HG02763 (cell line): ENCODE results near the gene RYR2.
"Not testable (repeated sequence)": the region's sequence is repeated elsewhere in the genome, so short reads cannot be mapped to it uniquely, and the experiment has no call there.

ENCODE experiments used
- ATAC-seq: cut with Tn5 transposase; IDR thresholded peaks from one replicate; pipeline ENCODE4 v1.9.1; 2021; ENCODE audit warnings: mild to moderate bottlenecking, moderate library complexity; ENCODE audit not compliant: unreplicated experiment

RYR2 gene

DNA sequence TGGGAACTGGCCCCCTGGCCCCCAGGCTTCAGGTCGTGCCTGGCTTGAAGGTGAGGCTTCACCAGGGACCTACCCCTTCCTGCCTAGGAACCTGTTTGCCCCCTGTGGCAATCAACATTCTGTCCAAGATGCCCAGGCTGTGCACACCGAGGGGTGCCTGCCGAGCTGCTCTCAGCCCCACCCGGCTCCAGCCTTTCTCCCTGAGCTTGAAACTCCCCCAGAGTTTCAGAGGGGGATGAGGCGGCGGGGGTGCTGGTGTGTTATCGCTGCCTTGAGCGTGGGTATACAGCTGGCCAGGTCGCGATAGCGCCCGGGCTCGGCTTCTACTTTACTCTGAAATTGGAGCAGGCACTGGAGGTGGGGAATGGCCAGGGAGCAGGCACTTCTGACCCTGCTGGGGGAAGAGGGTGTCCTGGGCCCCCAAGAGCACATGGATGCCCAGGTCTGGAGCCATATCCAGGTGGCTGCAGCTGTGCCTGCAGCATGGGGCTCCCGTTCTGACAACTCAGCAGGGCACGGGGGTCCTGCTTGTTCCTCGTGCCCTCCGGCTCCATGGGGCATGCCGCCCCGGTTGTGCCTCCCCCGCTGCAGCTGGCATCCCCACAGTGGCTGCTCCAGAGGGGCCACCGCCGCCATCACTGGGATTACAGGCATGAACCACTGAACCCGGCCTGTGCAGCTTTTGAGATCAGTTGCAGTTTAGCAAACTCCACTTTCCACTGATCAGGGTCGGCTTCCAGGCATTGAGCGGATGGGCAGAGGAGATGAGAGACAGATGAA lies 29.8 kb downstream of the RYR2 start:
- no peak for ATAC-seq

DNA sequence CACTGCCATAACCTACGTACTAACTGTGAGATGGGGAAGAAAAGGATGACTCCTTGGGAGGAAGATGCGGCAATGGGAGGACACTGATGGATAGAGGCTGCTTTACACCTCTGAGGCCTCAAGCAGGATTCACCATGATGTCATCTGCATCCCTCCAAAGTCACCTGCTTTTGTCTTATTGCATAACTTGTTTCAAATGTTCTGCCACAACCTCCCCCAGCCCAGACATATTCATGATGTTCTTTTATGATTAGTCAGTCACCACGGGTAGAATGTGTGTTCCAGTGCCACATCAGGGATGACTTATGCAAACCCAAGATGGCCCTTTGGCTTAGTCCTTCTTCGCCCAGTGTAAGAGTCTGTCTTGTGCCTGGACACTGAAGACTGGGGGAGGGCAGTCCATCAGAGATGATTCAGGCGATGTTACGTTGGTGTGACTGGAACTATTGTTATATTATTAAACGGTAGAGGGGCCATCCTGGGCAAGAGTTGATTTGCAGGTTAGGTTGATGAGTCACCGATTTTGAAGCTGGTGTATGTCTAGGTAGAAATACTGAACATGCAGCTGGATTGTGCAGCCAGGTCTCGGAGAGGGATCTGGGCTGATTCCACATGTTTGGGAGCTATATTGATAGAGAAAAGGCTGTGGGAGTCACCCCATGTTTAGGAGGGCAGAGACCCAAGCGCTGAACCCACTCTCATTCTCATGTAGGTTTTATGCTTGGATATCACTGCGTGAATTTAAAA lies 32.6 kb downstream of the RYR2 start:
- ATAC-seq, result no peak

DNA sequence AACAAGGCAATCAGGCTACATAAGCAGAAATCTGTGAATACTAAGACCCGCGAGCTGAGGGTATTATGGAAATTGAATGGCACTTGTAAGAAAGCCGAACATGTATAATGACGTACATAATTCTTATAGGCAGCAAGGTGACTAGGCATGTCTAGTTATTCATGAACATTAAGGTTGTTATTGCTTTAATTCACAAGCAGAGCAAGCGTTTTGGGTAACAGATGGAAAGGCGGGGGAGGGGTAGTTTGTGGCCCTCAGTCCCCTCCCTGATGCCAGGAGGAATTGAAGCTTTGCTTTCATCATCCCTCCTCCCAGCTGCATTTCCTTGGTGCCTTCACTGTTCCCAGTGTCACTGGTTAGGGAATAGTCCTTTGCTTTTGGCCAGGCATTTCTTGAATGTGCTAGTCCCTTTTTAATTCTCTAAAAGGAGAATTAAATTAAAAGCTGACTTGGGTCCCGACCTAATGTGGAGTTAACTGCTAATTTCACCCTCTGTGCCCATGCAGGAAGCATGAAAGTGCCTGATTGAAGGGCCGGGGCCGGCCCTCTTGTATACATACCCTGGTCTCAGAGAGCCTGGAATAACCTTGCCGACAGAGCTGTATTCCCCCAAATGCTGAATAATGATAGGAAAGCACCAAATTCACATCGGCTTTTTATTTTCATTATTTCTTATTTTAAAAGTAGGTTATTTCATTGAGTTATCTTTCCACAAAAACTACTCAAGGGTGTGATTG lies 42.5 kb downstream of the RYR2 start:
- no peak for ATAC-seq

DNA sequence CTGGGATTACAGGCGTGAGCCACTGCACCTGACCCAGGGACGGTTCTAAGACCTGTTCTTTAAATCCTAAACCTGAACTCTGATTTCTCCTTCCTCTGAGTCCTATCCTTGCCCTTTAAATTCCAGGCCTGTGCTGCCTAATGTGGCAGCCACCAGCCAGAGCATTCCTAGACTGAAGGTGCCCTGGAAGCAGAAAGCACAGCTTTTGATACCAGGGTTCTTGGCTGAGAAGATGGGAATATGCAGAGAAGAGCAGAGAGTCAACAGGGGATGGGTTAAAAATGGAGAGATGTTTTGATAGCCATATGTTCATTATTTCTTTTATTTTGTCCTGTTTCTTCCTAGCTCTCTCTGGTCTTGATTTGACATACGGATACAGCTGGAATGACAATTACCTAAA lies 49.7 kb downstream of the RYR2 start:
- ATAC-seq, result no peak

DNA sequence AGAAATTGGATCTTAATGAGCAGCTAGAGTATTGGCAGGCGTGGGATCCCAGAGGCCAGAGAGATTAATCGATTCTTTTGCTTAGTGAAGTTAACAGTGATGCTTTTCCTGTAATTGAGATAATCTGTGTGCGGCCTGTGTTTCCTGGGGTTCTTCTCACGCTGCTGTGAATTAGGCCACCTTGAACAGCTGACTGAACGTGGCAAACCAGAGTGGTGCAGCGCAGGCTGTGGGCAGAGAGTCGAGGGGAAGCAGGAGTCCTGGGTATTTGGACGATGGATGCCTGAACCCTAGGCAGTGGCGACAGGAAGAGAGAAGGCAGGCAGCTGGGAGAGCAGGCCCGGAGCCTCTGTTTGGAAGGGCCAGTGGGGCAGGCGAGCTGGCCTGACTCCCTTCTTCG lies 51.7 kb downstream of the RYR2 start:
- ATAC-seq, result no peak

DNA sequence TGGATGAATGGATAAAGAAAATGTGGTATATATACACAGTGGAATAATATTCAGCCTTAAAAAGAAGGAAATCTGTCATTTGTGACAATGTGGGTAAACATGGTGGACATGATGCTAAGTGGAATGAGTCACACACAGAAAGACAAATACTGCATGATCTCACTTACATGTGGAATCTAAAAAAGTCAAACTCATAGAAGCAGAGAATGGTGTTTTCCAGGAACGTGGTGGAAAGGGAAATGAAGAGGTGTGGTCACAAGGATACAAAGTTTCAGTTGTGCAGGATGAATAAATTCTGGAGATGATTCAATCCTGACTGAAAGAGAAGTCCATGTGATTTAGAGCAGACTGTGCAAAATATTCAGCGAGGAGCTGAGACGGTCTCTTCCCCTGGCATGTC lies 56.6 kb downstream of the RYR2 start:
- no peak for ATAC-seq

DNA sequence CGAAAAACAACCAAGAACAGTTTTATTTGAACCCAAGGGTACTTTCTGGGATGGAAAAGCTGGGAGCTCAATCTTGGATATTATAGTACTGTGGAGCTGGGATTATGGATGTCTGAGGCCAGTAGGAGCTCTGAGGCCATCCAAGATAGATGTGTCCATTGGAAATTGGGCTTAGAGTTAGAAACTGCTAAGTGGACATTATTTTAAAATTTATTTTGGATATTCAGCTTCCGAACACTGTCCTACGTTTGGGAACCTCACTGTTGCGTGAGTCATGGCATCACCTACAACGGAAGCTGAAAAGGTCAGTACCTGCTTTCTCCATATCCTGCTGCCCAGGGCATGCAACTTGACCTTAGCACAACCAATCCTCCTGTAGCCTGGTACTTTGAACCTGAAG lies 61.0 kb downstream of the RYR2 start:
- ATAC-seq, result no peak

DNA sequence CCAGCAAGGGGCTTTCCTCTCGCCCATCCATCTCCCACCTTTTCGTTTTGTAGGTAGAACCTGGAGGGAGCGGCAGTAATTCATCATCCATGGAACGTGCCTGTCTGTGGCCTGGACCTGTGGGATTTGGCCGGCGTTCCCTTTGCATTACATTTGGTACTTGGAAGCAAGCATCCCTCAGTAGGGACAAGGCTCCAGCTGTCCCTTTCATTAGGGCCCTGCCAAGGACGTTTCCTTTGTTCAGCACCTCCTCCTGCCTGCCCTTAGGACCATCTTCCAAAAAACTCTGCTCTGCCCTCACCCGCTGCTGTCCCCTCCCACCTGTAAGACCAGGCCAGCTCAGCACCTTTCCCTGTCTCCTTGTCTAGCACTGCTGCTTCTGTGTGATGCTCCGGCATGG lies 62.1 kb downstream of the RYR2 start:
- ATAC-seq, result no peak

DNA sequence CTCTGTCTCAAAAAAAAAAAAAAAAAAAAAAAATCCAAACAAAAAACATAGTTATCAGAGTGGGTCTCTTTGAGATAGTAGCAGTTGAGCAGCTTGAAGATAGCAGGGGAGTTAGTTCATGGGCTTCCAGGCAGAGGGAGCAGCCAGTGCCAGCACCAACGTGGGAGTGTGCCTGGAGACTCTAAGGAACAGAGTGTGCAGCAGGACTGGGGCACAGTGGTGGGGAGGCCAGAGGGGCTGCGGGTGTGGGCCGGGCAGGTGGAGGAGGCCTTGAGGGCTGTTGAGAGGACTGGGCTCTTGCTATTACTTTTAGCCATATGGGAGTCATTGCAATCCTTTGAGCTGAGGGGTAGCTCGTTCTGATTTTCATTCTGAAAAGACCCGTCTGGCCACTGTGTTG lies 63.8 kb downstream of the RYR2 start:
- ATAC-seq, result no peak

DNA sequence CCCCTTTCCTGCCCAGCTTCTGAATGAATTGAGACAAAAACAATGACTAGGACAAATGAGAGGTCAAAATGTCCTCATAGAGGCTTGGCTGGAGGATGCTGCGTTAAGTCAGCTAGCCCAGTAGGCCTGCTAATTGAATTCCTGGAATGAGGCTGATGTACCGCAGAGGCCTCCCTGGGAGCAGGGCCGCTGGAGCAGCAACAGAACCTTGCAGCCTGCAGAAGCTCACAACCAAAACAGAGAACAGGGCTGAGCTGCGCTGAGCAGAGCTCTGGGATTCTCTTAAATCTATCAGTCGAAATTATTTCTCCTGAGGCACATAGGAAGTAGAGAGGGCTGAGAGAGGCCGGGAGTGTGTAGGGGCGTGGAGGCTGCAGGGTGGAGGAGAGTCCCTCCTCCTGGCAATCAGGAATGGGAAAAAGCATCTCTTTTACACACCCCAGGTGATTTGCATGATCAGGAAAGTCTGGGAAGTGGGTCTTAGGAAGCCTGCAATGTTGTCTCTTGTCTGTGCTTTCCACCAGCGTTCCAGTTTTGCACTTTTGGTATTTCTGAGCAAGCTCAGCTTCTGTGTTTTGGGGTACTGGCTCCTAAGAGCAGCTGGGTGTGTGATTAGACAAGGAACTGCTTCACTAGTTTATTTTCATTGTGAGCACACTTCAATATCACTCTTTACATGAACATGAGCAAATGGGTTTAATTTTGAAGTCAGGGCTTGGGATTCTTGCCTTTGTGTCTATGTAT lies 66.5 kb downstream of the RYR2 start:
- ATAC-seq, result no peak

DNA sequence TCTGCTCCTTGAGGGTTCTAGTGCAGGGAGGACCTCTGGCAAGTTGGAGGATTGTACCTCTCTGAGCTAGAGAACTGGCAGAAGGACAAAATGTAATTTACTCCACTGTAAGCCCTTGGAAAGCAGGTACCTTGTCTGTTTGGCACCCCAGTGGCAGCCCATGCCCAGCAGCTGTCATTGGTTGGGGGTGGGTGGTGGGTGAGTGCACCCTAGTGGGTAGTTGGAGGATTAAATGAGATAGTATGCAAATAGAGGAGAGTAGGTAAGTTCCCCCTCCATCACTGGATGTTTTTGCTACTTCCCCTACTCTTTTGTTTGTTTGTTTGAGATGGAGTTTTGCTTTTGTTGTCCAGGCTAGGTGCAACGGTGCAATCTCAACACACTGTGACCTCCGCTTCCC lies 69.8 kb downstream of the RYR2 start:
- no peak for ATAC-seq

DNA sequence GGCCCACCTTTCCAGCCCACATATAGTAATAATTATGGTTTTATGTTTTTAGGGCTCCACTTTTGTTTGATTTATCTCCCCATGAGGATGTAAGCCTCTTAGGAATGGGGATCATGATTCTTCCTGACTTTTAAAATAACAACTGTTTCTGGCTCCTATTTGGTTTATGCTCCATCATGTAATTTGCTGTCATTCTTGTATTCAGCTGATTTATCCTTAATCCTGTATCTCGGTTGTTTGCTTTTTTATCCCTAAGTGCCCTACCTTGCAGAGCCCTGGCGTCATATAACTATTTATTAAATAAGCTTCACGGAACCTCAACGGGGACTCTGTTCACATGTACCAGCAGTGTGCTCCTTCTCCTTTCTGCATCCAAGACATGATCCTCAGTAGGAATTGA lies 70.7 kb downstream of the RYR2 start:
- no peak for ATAC-seq

DNA sequence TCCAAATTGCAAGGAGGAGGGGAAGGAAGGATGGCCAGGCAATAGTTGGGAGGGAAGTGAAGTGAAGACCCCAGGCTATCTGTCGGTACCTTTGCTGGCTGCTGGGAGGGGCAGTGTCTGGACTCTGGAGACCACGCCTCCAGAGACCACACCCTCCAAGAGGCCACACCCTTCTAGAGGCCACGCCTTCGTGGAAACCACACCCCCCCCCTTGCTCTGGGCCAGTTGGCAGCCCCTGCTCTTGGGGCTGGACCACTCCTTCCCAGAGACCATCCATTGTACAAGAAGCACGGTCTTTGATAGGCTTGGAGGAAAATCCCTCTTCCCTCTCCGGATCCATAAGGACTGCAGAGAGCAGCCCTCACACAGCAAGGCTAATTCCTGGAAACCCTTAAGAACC lies 73.1 kb downstream of the RYR2 start:
- ATAC-seq, result no peak

DNA sequence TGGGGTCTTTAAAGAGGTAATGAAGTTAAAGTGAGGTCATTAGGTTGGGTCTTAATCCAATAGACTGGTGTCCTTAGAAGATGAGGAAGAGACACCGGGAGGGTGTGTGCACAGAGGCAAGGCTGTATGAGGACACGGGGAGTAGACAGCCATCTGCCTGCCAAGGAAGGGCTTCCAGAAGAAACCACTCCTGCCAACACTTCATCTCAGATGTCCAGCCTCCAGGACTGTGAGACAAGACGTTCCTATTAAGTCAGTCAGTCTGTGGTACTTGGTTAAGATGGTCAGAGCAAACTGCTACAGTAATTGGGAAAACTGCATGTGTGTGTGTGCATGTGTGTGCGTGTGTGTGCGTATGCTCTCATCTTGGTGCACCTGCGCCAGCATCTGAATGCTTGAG lies 77.1 kb downstream of the RYR2 start:
- ATAC-seq, result no peak

DNA sequence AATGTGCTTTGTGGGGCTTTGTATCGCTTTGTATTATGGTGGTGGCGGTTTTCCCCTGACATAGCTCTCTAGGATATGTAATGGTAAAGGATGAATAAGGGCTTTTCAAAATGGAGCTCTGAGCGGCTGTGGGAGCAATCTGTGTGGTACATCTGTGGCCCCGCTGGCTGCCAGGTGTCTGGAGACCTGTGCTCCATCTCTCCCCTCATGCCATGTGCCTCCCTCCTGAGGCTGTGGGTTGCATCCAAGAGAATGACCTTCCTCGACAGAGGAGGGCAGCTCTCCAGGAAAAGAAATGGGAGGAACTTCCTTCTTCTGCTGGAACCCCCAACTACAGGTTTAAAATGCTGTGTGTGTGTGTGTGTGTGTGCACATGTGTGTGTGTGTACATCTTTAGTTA lies 78.7 kb downstream of the RYR2 start:
- ATAC-seq, result no peak

DNA sequence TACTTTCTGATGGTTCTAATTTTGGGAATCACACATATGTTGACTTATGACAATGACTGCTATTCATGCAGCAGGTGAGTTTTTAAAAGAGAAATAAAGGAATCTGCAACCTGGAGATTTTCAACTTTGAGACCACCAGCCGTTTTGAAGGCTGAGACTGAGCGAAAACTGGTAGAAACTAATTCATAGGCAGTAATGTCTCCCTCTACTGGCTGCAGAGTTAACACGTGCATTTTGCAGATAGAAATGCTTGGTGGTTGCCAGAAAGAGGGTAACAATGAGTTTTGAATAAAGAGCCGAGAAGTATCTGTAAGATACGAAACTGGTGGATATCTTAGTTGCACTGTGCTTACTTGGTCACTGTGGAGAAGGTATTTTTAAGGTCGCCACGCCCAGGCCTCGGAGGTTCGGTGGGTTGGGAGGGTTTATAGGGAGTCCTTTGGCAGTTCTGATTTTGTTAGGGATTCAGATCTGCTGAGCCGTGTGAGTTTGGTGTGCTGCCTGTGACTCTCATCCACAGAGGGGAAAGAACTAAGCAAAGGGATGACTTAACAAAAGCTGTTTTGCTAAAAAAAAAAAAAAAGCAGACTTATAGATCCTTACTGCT lies 83.0 kb downstream of the RYR2 start:
- no peak for ATAC-seq

DNA sequence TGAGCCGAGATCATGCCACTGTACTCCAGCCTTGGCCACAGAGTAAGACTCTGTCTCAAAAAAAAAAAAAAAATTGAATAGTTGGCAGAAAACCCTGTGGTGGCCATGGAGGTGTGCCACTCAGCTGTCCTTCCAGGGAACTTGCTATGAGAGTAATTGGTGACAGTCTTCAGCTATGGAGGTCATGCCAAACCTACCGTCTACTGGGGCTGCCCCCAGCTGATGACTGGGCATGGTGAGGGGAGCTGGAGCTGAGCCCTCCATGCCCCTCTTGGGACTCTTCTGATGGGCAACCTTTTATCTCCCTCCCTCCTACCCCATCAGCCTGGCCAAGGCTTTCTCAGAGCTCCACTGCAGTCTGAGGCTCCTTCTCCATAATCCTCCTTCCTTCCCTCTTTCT lies 84.2 kb downstream of the RYR2 start:
- ATAC-seq, result no peak

DNA sequence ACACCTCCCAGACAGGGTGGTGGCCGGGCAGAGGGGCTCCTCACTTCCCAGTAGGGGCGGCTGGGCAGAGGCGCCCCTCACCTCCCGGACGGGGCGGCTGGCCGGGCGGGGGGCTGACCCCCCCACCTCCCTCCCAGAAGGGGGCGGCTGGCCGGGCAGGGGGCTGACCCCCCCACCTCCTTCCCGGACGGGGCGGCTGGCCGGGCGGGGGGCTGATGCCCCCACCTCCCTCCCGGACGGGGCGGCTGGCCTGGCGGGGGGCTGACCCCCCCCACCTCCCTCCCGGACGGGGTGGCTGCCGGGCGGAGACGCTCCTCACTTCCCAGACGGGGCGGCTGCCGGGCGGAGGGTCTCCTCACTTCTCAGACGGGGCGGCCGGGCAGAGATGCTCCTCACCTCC lies 85.3 kb downstream of the RYR2 start:
- not testable (repeated sequence) for ATAC-seq

DNA sequence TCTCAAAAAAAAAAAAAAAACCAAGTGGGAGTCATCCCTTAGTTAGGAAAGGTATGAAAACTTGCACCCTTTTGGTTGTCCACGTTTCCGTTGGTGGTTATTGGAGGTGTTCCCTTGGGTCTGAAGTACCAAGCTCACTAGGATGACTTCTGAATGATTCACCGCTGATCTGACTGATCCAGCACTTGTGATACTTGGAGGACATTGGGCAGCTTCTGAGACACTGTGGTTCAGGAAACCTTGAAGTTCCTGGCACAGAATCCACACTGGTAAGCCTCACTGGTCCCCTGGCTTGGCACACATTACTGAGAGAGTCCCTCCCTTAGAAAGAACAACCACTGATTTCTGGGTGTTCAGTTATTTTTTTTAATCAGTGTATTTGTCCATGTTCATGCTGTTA lies 91.9 kb downstream of the RYR2 start:
- no peak for ATAC-seq

DNA sequence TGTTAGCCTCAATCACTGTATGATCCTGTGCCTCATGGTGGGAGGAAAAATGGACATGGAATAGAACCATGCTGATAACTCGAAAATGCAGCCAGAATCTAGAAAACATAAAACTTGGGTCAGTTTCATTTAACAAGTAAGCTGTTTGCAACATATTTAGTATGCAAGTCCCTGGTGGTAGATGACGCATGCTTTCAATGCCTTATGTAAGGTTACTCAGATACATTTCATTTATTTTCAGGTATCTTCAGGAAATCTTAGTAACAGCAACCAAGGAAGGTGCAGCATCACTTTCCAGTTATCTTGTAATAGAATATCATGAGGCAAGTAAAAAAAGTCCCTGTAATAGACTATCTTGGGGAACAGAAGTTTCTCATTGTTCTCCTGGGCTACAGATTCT lies 92.9 kb downstream of the RYR2 start:
- ATAC-seq, result no peak

DNA sequence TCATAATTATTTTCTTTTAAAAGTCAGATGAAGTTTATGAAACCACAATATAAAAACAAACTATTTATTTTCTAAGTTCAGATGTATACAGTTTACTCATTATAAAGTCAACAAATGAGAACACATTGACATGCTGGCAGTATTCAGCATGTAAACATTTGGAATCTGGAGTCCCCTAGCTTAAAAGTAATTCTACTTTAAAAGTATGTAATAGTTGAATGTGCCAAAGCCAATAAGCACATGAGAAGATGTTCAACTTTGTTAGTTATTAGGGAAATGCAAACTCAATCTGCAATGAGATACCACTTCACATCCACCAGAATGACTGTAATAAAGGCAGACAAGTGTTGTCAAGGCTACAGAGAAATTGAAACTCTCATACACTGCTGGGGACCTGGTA lies 96.6 kb downstream of the RYR2 start:
- ATAC-seq, result no peak
